Measurements from ENCODE around the gene RNF146. TPM values are rescaled to one million over a fixed set of nuclear protein-coding genes. Genes with fewer than 3 reads are reported as not detected.

The RNF146 gene
- total and polyA plus RNA-seq, 2 of the 13 experiments (the other 11 are each of a cell fraction or from before 2014, with no cell fraction given): 18.8 to 27.6 TPM

- peak; percentile 65; the same call in 1 of the 2 replicates for TF ChIP-seq ZBTB46 (CRISPR knock-in tag; IDR thresholded peaks at IDR 0.05; ENCODE audit: borderline replicate concordance)
- TF ChIP-seq, protein P1, sequence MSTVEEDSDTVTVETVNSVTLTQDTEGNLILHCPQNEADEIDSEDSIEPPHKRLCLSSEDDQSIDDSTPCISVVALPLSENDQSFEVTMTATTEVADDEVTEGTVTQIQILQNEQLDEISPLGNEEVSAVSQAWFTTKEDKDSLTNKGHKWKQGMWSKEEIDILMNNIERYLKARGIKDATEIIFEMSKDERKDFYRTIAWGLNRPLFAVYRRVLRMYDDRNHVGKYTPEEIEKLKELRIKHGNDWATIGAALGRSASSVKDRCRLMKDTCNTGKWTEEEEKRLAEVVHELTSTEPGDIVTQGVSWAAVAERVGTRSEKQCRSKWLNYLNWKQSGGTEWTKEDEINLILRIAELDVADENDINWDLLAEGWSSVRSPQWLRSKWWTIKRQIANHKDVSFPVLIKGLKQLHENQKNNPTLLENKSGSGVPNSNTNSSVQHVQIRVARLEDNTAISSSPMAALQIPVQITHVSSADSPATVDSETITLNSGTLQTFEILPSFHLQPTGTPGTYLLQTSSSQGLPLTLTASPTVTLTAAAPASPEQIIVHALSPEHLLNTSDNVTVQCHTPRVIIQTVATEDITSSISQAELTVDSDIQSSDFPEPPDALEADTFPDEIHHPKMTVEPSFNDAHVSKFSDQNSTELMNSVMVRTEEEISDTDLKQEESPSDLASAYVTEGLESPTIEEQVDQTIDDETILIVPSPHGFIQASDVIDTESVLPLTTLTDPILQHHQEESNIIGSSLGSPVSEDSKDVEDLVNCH (CRISPR knock-in tag; IDR thresholded peaks at IDR 0.05): no peak
- no peak for TF ChIP-seq PPARG (CRISPR knock-in tag; conservative IDR thresholded peaks at IDR 0.05)
- TF ChIP-seq SP140L (CRISPR knock-in tag; IDR thresholded peaks at IDR 0.05; ENCODE audit: borderline replicate concordance): no peak
- no peak for TF ChIP-seq ZNF75D (CRISPR knock-in tag; IDR thresholded peaks at IDR 0.05; ENCODE audit: borderline replicate concordance)
- TF ChIP-seq HOXA5 (CRISPR knock-in tag; IDR thresholded peaks at IDR 0.05): peak; percentile 81; the same call in 1 of the 2 replicates
- peak; percentile 34 for TF ChIP-seq PHF5A (CRISPR knock-in tag; IDR thresholded peaks at IDR 0.05; ENCODE audit: low read depth, unreplicated experiment)
- TF ChIP-seq EEA1 (CRISPR knock-in tag; IDR thresholded peaks at IDR 0.05; ENCODE audit: borderline replicate concordance): peak; percentile 97; the same call in 1 of the 2 replicates
- TF ChIP-seq NFATC3 (CRISPR knock-in tag; IDR thresholded peaks at IDR 0.05): peak; percentile 4; the same call in 1 of the 2 replicates
- TF ChIP-seq ZFP1 (CRISPR knock-in tag; IDR thresholded peaks at IDR 0.05): no peak
- TF ChIP-seq REST (IDR thresholded peaks at IDR 0.05; ENCODE audit: borderline replicate concordance in 1 of 2, low read depth in 1 of 2, low read length in 2 of 2): no peak; a peak in 1 of 4 replicates
- no peak; the same call in 1 of the 2 replicates for TF ChIP-seq ZNF12 (CRISPR knock-in tag; IDR thresholded peaks at IDR 0.05)
- TF ChIP-seq ZBTB42 (CRISPR knock-in tag; IDR thresholded peaks at IDR 0.05): 0 out of 2 replicates have a peak, but pooled peaks have one; percentile 4
- TF ChIP-seq, protein P2, sequence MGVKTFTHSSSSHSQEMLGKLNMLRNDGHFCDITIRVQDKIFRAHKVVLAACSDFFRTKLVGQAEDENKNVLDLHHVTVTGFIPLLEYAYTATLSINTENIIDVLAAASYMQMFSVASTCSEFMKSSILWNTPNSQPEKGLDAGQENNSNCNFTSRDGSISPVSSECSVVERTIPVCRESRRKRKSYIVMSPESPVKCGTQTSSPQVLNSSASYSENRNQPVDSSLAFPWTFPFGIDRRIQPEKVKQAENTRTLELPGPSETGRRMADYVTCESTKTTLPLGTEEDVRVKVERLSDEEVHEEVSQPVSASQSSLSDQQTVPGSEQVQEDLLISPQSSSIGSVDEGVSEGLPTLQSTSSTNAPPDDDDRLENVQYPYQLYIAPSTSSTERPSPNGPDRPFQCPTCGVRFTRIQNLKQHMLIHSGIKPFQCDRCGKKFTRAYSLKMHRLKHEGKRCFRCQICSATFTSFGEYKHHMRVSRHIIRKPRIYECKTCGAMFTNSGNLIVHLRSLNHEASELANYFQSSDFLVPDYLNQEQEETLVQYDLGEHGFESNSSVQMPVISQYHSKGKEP (CRISPR knock-in tag; IDR thresholded peaks at IDR 0.05): no peak
- TF ChIP-seq FOXA3 (CRISPR knock-in tag; IDR thresholded peaks at IDR 0.05): peak; percentile 34; the same call in 1 of the 2 replicates
- TF ChIP-seq CREB1 (IDR thresholded peaks at IDR 0.05): 0 out of 2 replicates have a peak, but pooled peaks have one; percentile 1
- no peak for TF ChIP-seq CREB1 (CRISPR knock-in tag; IDR thresholded peaks at IDR 0.05)
- TF ChIP-seq BCL6 (CRISPR knock-in tag; IDR thresholded peaks at IDR 0.05): peak; percentile 20; the same call in 1 of the 2 replicates
- no peak for TF ChIP-seq TBP (CRISPR knock-in tag; IDR thresholded peaks at IDR 0.05)
- peak; percentile 76 for TF ChIP-seq SAP130 (CRISPR knock-in tag; IDR thresholded peaks at IDR 0.05; ENCODE audit: low read depth)
Observed at GRCh38 chr6:127266892-127267645, 405 bp downstream of the RNF146 start (continued).
